Spleen (tissue), 11 donors: ENCODE data around the gene DELE1. TPM values are rescaled to one million over a fixed set of nuclear protein-coding genes. Genes with fewer than 3 reads are reported as not detected.
A peak's percentile ranks its signal among the peaks of the same experiment; 100 is the strongest.

ENCODE experiments used
- DNase-seq: peaks from one replicate; pipeline ENCODE4 v3.0.0-alpha.2; 2020
- H3K27ac ChIP-seq, 8 donors: fragments of 200-600 bp; sonication (generic) in 7 of 8; 1 replicate in 4 of 8; 2 replicates in 4 of 8; pipeline versions ENCODE4 v1.5.0 to v1.8.0; 2016 to 2021; ENCODE audit warnings: inconsistent platforms in 4 of 8, mild to moderate bottlenecking in 4 of 8, moderate library complexity in 1 of 8
- H3K27me3 ChIP-seq, 7 donors: fragments of 200-600 bp; sonication (generic) in 6 of 7; replicated peaks in 1 of 7; 1 replicate in 4 of 7; 2 replicates in 3 of 7; pipeline versions ENCODE4 v1.5.0 to v1.8.0; 2016 to 2021; ENCODE audit warnings: inconsistent platforms in 3 of 7, mild to moderate bottlenecking in 1 of 7
- H3K36me3 ChIP-seq, 6 donors: fragments of 200-600 bp; sonication (generic) in 5 of 6; 1 replicate in 4 of 6; 2 replicates in 2 of 6; pipeline versions ENCODE4 v1.5.0 to v1.8.0; 2016 to 2021; ENCODE audit warnings: inconsistent platforms in 2 of 6
- H3K4me1 ChIP-seq, 6 donors: fragments of 200-600 bp; sonication (generic) in 5 of 6; 1 replicate in 3 of 6; 2 replicates in 3 of 6; pipeline versions ENCODE4 v1.5.0 to v1.8.0; 2016 to 2021; ENCODE audit warnings: inconsistent platforms in 3 of 6
- H3K4me3 ChIP-seq, 8 donors: fragments of 200-600 bp; sonication (generic) in 7 of 8; 1 replicate in 4 of 8; 2 replicates in 4 of 8; pipeline versions ENCODE4 v1.5.0 to v1.8.0; 2016 to 2021; ENCODE audit warnings: inconsistent platforms in 4 of 8, mild to moderate bottlenecking in 4 of 8, moderate library complexity in 2 of 8
- H3K9me3 ChIP-seq, 8 donors: fragments of 200-600 bp; sonication (generic) in 7 of 8; 1 replicate in 4 of 8; 2 replicates in 4 of 8; pipeline versions ENCODE4 v1.5.0 to v1.8.0; 2016 to 2021; ENCODE audit warnings: inconsistent platforms in 4 of 8
- CTCF ChIP-seq, 11 experiments: fragments of 200-600 bp in 7 of 11; fragments of 450-650 bp in 4 of 11; sonication (generic) in 4 of 11; IDR thresholded peaks in 8 of 11; conservative IDR thresholded peaks in 3 of 11; 1 replicate in 7 of 11; 2 replicates in 4 of 11; pipeline versions ENCODE4 v1.4.0 to v1.8.0; 2016 to 2021; ENCODE audit warnings: antibody characterized with exemption in 11 of 11, inconsistent platforms in 4 of 11, mild to moderate bottlenecking in 1 of 11
- POLR2A ChIP-seq, 3 donors: fragments of 450-650 bp; IDR thresholded peaks; one replicate each; pipeline ENCODE4 v1.5.1; 2017; ENCODE audit warnings: antibody characterized with exemption in 3 of 3, mild to moderate bottlenecking in 1 of 3
- POLR2AphosphoS5 ChIP-seq, 3 donors: sonication (generic); formaldehyde crosslinking; IDR thresholded peaks; one replicate each; pipeline ENCODE4 v1.5.1; 2017; ENCODE audit warnings: antibody characterized with exemption in 3 of 3
- WGBS, 5 donors: extraction: QIAGEN DNeasy Blood & Tissue Kit in 3 of 5; methylation state at CpG; one replicate each; pipeline versions ENCODE4 v1.1.5 to v1.1.7; 2013 to 2018; 5-methylcytosine and 5-hydroxymethylcytosine counted together
- intact Hi-C: fragments of 100-400 bp; cut with DNase I; formaldehyde crosslinking; loops from one replicate; pipeline ENCODE4 v1.15.0; 2023; ENCODE audit warnings: low total_unique reads
- polyA plus RNA-seq, 3 donors: library from polyadenylated mRNA; stranded (reverse); fragments of 200-250 nt; gene quantifications; one replicate each; pipeline ENCODE4 v1.2.1, GENCODE V29; 2013
- total RNA-seq, 7 donors: library from RNA; depleted of rRNA in 3 of 7; stranded (reverse); fragments of >200 nt in 3 of 7; fragmentation: NEBNext Ultra II Directional in 4 of 7; extraction: Animal tissue kit (Norgen Biotek cat#: 25700) in 4 of 7; gene quantifications; one replicate each; pipeline versions ENCODE4 v1.1.0 to v1.2.1, GENCODE V29; 2016 to 2021
- donor health status: healthy with polysubstance abuse.
- donor health status: DM: no; HTN: no; CAD: no; lungs with moderate emphysema.
- donor health status: DM: no; HTN: no; CAD: no.
- donor health status: Bipolar disorder and iron deficiency.
- donor health status: healthy.
- donor health status: DM: no; HTN: no; CAD: no.
- donor health status: DM: yes; HTN: yes; CAD: no.

Gene DELE1
- total and polyA plus RNA-seq, 10 donors = 36.1 to 194 (median 130) TPM

- no peaks in the 10 kb centered on the region for H3K9me3 ChIP-seq
- peak; percentile 30 for DNase-seq
- intact Hi-C loops = loop anchor here (5.0 kb wide), 1 partner anchor 173 kb away; no protein-coding TSS in a partner anchor
- no peaks in the 10 kb centered on the region for H3K36me3 ChIP-seq
- 32 to 45% (median 39%) methylated on average over 9 of the region's 9 CpGs for WGBS, 5 donors
- peaks cover 13 to 96% (median 48%) of the 10 kb centered on the region in 7 donors for H3K27me3 ChIP-seq
- peak overlapping the region in 4 of 8 donors; percentile 48 to 76 (median 52) for H3K4me3 ChIP-seq
- no peak overlapping the region for H3K27ac ChIP-seq
- TF ChIP-seq CTCF (IDR thresholded peaks at IDR 0.05 in 8 of 11, conservative IDR thresholded peaks at IDR 0.05 in 3 of 11) (no peak), POLR2A (IDR thresholded peaks at IDR 0.05) (no peak), POLR2AphosphoS5 (IDR thresholded peaks at IDR 0.05) (no peak)
- peaks cover 31 to 47% (median 37%) of the 10 kb centered on the region in 6 donors for H3K4me1 ChIP-seq
These were observed 48.5 kb upstream of the DELE1 start for GRCh38 chr5:141875022-141875740.

- TF ChIP-seq POLR2AphosphoS5 (IDR thresholded peaks at IDR 0.05) = peak in 1 of 3 donors; percentile 18
- no peak for TF ChIP-seq CTCF (IDR thresholded peaks at IDR 0.05 in 8 of 11, conservative IDR thresholded peaks at IDR 0.05 in 3 of 11)
- TF ChIP-seq POLR2A (IDR thresholded peaks at IDR 0.05) = no peak
- H3K4me3 ChIP-seq = peak overlapping the region; percentile 4 to 76 (median 48)
- intact Hi-C loops = loop anchor here (5.0 kb wide), 1 partner anchor 174 kb away; no protein-coding TSS in a partner anchor
- DNase-seq = peak; percentile 76
- H3K27me3 ChIP-seq = peaks cover 13 to 96% (median 44%) of the 10 kb centered on the region in 7 donors
- no peaks in the 10 kb centered on the region for H3K9me3 ChIP-seq
- H3K4me1 ChIP-seq = peaks cover 31 to 47% (median 37%) of the 10 kb centered on the region in 6 donors
- WGBS, 5 donors = 1 to 2% (median 2%) methylated on average over 36 to 65 of the region's 65 CpGs
- H3K36me3 ChIP-seq = no peaks in the 10 kb centered on the region
- peak overlapping the region in 1 of 8 donors; percentile 10 for H3K27ac ChIP-seq
These were observed 47.7 kb upstream of the DELE1 start for GRCh38 chr5:141875795-141876627.

- H3K4me1 ChIP-seq = peaks cover 31 to 47% (median 37%) of the 10 kb centered on the region in 6 donors
- intact Hi-C loops = loop anchor here (5.0 kb wide), 1 partner anchor 174 kb away; no protein-coding TSS in a partner anchor
- H3K4me3 ChIP-seq = peak overlapping the region in 7 of 8 donors; percentile 23 to 76 (median 48)
- WGBS, 5 donors = 4 to 7% (median 4%) methylated on average over 27 to 42 of the region's 42 CpGs
- H3K9me3 ChIP-seq = no peaks in the 10 kb centered on the region
- peak; percentile 74 for DNase-seq
- peak overlapping the region in 1 of 8 donors; percentile 10 for H3K27ac ChIP-seq
- TF ChIP-seq CTCF (IDR thresholded peaks at IDR 0.05 in 8 of 11, conservative IDR thresholded peaks at IDR 0.05 in 3 of 11) = no peak
- no peak for TF ChIP-seq POLR2A (IDR thresholded peaks at IDR 0.05)
- TF ChIP-seq POLR2AphosphoS5 (IDR thresholded peaks at IDR 0.05) = no peak
- peaks cover 13 to 97% (median 52%) of the 10 kb centered on the region in 7 donors for H3K27me3 ChIP-seq
- H3K36me3 ChIP-seq = no peaks in the 10 kb centered on the region
These were observed 46.9 kb upstream of the DELE1 start for GRCh38 chr5:141876628-141877355.
